ENCODE results near the gene AKR7A2.

AKR7A2 gene

DNA sequence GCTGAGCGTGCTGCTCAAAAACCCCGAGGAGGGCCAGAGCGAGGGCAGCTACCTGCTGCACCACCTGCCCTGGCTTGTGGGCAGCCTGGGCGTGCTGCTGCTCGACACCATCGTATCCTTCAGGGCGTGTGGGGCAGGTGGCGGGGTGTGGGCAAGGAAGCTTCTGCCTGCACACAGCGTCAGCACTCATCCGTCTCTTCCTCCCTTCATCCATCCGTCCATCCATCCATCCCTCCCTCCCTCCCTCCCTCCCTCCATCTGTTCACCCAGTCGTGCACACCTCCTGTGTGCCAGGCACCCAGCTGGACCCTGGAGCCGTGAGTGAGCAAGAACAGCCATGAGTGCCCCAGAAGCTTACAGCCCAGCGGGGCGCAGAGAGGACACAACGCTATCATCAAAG lies 15.4 kb upstream of the AKR7A2 start:
- Histone ChIP-seq H3K4me3 (replicated peaks; ENCODE audit: insufficient read depth, low read length) (no peak overlapping the region), H3K27ac (replicated peaks) (no peak overlapping the region), H3K27me3 (ENCODE audit: insufficient read depth, poor library complexity, severe bottlenecking) (no peaks in the 10 kb centered on the region)
- TF ChIP-seq POLR2AphosphoS5 (IDR thresholded peaks at IDR 0.05; ENCODE audit: low read depth) (no peak), GABPA (IDR thresholded peaks at IDR 0.05; ENCODE audit: low read depth) (no peak), SPI1 (IDR thresholded peaks at IDR 0.05; ENCODE audit: borderline replicate concordance, low read depth) (no peak)
- TF ChIP-seq, protein P1, sequence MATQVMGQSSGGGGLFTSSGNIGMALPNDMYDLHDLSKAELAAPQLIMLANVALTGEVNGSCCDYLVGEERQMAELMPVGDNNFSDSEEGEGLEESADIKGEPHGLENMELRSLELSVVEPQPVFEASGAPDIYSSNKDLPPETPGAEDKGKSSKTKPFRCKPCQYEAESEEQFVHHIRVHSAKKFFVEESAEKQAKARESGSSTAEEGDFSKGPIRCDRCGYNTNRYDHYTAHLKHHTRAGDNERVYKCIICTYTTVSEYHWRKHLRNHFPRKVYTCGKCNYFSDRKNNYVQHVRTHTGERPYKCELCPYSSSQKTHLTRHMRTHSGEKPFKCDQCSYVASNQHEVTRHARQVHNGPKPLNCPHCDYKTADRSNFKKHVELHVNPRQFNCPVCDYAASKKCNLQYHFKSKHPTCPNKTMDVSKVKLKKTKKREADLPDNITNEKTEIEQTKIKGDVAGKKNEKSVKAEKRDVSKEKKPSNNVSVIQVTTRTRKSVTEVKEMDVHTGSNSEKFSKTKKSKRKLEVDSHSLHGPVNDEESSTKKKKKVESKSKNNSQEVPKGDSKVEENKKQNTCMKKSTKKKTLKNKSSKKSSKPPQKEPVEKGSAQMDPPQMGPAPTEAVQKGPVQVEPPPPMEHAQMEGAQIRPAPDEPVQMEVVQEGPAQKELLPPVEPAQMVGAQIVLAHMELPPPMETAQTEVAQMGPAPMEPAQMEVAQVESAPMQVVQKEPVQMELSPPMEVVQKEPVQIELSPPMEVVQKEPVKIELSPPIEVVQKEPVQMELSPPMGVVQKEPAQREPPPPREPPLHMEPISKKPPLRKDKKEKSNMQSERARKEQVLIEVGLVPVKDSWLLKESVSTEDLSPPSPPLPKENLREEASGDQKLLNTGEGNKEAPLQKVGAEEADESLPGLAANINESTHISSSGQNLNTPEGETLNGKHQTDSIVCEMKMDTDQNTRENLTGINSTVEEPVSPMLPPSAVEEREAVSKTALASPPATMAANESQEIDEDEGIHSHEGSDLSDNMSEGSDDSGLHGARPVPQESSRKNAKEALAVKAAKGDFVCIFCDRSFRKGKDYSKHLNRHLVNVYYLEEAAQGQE (IDR thresholded peaks at IDR 0.05; ENCODE audit: insufficient replicate concordance, low read depth): no peak
- TF ChIP-seq, protein P2, sequence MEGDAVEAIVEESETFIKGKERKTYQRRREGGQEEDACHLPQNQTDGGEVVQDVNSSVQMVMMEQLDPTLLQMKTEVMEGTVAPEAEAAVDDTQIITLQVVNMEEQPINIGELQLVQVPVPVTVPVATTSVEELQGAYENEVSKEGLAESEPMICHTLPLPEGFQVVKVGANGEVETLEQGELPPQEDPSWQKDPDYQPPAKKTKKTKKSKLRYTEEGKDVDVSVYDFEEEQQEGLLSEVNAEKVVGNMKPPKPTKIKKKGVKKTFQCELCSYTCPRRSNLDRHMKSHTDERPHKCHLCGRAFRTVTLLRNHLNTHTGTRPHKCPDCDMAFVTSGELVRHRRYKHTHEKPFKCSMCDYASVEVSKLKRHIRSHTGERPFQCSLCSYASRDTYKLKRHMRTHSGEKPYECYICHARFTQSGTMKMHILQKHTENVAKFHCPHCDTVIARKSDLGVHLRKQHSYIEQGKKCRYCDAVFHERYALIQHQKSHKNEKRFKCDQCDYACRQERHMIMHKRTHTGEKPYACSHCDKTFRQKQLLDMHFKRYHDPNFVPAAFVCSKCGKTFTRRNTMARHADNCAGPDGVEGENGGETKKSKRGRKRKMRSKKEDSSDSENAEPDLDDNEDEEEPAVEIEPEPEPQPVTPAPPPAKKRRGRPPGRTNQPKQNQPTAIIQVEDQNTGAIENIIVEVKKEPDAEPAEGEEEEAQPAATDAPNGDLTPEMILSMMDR (IDR thresholded peaks at IDR 0.05; ENCODE audit: insufficient read depth, low read length): no peak
- DNase-seq (ENCODE audit: low read depth in 1 of 2, low spot score in 1 of 2): no peak

DNA sequence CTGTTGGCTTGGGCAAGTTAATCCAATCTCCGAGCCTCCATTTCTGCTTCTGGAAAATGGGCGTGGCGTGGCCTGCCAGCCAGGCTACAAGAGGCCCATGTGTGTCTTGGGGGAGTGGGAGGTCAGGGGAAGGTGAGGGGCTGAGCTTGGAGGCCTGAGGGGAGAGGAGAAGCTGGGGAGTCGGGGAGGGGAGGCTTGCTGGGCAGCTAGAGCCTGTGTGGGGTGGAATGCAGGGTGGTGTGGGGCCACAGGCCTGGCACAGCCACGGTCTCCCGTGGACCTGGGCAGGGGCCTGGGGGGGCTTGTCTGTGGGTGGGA lies 14.8 kb upstream of the AKR7A2 start:
- no peaks in the 10 kb centered on the region for H3K27me3 ChIP-seq (ENCODE audit: insufficient read depth, poor library complexity, severe bottlenecking)
- no peak overlapping the region for H3K4me3 ChIP-seq (replicated peaks; ENCODE audit: insufficient read depth, low read length)
- H3K27ac ChIP-seq (replicated peaks): no peak overlapping the region
- TF ChIP-seq POLR2AphosphoS5 (IDR thresholded peaks at IDR 0.05; ENCODE audit: low read depth) (no peak), SPI1 (IDR thresholded peaks at IDR 0.05; ENCODE audit: borderline replicate concordance, low read depth) (no peak), GABPA (IDR thresholded peaks at IDR 0.05; ENCODE audit: low read depth) (no peak)
- TF ChIP-seq, protein P2 (IDR thresholded peaks at IDR 0.05; ENCODE audit: insufficient read depth, low read length): no peak
- TF ChIP-seq, protein P1 (IDR thresholded peaks at IDR 0.05; ENCODE audit: insufficient replicate concordance, low read depth): no peak
- no peak for DNase-seq (ENCODE audit: low read depth in 1 of 2, low spot score in 1 of 2)

DNA sequence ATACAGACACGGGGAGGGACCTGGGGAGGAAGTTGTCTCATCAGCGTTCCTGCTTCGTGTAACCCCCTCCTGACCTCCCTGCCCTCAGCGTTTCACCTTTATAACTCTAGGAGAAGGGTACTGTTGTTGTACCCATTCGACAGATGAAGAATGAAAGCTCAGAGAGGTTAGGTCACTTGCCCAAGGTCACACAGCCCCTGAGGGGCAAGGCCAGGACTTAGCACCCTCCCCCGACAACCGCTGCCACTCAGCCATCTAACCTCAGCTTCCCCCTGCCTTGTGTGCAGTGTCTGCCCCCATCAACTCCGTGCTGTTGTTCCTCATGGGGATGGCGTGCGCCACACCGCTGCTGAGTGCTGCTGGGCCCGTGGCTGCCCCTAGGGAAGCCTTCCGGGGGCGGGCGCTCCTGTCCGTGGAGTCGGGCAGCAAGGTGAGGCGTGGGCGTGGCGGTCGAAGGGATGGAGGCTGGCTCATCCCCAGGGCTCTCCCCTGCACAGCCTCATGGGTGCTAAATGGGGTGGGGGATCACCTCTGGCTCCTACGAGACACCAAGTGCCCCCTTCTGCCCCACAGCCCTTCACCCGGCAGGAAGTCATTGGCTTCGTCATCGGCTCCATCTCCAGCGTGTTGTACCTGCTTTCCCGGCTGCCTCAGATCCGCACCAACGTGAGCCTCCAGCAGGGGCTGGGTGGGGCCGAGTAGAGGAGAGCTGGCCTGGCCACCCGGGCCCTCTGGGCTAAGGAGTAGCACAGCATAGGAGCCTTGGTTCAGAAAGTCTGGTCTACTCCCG lies 14.2 kb upstream of the AKR7A2 start:
- DNase-seq (ENCODE audit: low read depth in 1 of 2, low spot score in 1 of 2): peak; percentile 69 to 80
- Histone ChIP-seq H3K4me3 (replicated peaks; ENCODE audit: insufficient read depth, low read length) (no peak overlapping the region), H3K27ac (replicated peaks) (no peak overlapping the region), H3K27me3 (ENCODE audit: insufficient read depth, poor library complexity, severe bottlenecking) (no peaks in the 10 kb centered on the region)
- peak; percentile 56 for TF ChIP-seq POLR2AphosphoS5 (IDR thresholded peaks at IDR 0.05; ENCODE audit: low read depth)
- TF ChIP-seq, protein P2 (IDR thresholded peaks at IDR 0.05; ENCODE audit: insufficient read depth, low read length): no peak
- TF ChIP-seq GABPA (IDR thresholded peaks at IDR 0.05; ENCODE audit: low read depth): no peak

Measured in HL-60 (cell line).